ENCODE measurements around the gene SESTD1.

DNA sequence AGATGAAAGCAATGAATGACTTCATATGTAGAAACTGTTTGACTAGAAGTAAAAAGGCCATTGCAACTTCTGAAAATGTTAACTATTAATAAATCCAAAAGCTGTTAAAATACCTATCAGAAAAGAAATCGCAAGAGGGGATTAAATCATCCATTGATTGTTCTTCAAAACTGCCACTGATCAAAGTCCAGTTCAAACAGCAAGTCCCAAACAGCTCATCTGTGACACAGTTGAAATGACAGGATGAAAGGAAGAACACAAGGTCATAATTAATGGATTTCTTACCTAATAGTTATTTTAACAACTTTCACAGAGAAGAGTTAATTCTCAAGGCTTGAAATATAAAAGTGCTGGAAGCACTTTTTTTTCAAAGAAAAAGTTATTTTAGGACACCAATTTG is 90.4 kb downstream of the SESTD1 start:
- TF ChIP-seq CTCF (conservative IDR thresholded peaks at IDR 0.05; ENCODE audit: low read depth, low read length) (no peak), POLR2A (IDR thresholded peaks at IDR 0.05; ENCODE audit: low read depth, low read length) (no peak), MAFK (IDR thresholded peaks at IDR 0.05; ENCODE audit: low read depth, low read length) (no peak)
- TF ChIP-seq, protein P1, sequence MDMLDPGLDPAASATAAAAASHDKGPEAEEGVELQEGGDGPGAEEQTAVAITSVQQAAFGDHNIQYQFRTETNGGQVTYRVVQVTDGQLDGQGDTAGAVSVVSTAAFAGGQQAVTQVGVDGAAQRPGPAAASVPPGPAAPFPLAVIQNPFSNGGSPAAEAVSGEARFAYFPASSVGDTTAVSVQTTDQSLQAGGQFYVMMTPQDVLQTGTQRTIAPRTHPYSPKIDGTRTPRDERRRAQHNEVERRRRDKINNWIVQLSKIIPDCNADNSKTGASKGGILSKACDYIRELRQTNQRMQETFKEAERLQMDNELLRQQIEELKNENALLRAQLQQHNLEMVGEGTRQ (IDR thresholded peaks at IDR 0.05; ENCODE audit: low read depth, low read length) = no peak
